H1 (cell line): ENCODE measurements around the gene ASXL1. TPM values are rescaled to one million over a fixed set of nuclear protein-coding genes. Genes with fewer than 3 reads are reported as not detected.

ENCODE experiments used
- BRCA1 ChIP-seq: IDR thresholded peaks from 2 replicates; pipeline ENCODE4 v1.6.1; 2012; ENCODE audit warnings: low read depth, low read length, improper control_type of control experiment
- CHD1 ChIP-seq: IDR thresholded peaks from 2 replicates; pipeline ENCODE4 v1.6.1; 2012; ENCODE audit warnings: low read depth, low read length, improper control_type of control experiment
- GABPA ChIP-seq: IDR thresholded peaks from 2 replicates; pipeline ENCODE4 v1.6.1; 2011; ENCODE audit warnings: mild to moderate bottlenecking, low read length, moderate library complexity, borderline replicate concordance; ENCODE audit not compliant: insufficient read depth
- MAFK ChIP-seq: IDR thresholded peaks from 2 replicates; pipeline ENCODE4 v1.6.1; 2012; ENCODE audit warnings: low read depth, mild to moderate bottlenecking, improper control_type of control experiment, low read length
- POLR2A ChIP-seq, 2 experiments: IDR thresholded peaks; 1 replicate in 1 of 2; 2 replicates in 1 of 2; pipeline ENCODE4 v1.6.1; 2011; ENCODE audit warnings: low read depth in 2 of 2, low read length in 2 of 2, mild to moderate bottlenecking in 2 of 2; ENCODE audit errors: control extremely low read depth in 1 of 2
- RAD21 ChIP-seq, 2 experiments: IDR thresholded peaks in 1 of 2; conservative IDR thresholded peaks in 1 of 2; 2 replicates each; pipeline ENCODE4 v1.6.1; 2011; ENCODE audit warnings: low read depth in 2 of 2, low read length in 2 of 2, improper control_type of control experiment in 1 of 2, inconsistent platforms in 1 of 2, mild to moderate bottlenecking in 1 of 2, moderate library complexity in 1 of 2
- SP1 ChIP-seq: IDR thresholded peaks from 2 replicates; pipeline ENCODE4 v1.6.1; 2011; ENCODE audit warnings: low read depth, low read length
- TBP ChIP-seq: IDR thresholded peaks from 2 replicates; pipeline ENCODE4 v1.6.1; 2011; ENCODE audit warnings: low read depth, low read length, improper control_type of control experiment
- polyA plus RNA-seq, 7 experiments: library from polyadenylated mRNA; depleted of rRNA in 3 of 7; stranded (reverse) in 5 of 7; unstranded in 2 of 7; fragments of >200 nt in 5 of 7; fragments of 200-250 nt in 2 of 7; gene quantifications; 1 replicate in 5 of 7; 2 replicates in 1 of 7; 4 replicates in 1 of 7; pipeline versions ENCODE4 v1.2.1 to v1.2.3, GENCODE V29; 2011 to 2013; ENCODE audit warnings: missing spikeins in 2 of 7, mixed read lengths in 2 of 7
- total RNA-seq: library from RNA; stranded (reverse); fragmentation: NEBNext Ultra II Directional; extraction: Animal tissue kit (Norgen Biotek cat#: 25700); gene quantifications from 2 replicates; pipeline ENCODE4 v1.2.1, GENCODE V29; 2021
- TF ChIP-seq, protein P1 (sequence below): IDR thresholded peaks from 2 replicates; pipeline ENCODE4 v1.6.1; 2012; ENCODE audit warnings: low read length, inconsistent platforms

Gene ASXL1
- total and polyA plus RNA-seq, 2 of the 8 experiments (the other 6 are each of a cell fraction or from before 2014, with no cell fraction given): 10.6 to 26.5 TPM

DNA sequence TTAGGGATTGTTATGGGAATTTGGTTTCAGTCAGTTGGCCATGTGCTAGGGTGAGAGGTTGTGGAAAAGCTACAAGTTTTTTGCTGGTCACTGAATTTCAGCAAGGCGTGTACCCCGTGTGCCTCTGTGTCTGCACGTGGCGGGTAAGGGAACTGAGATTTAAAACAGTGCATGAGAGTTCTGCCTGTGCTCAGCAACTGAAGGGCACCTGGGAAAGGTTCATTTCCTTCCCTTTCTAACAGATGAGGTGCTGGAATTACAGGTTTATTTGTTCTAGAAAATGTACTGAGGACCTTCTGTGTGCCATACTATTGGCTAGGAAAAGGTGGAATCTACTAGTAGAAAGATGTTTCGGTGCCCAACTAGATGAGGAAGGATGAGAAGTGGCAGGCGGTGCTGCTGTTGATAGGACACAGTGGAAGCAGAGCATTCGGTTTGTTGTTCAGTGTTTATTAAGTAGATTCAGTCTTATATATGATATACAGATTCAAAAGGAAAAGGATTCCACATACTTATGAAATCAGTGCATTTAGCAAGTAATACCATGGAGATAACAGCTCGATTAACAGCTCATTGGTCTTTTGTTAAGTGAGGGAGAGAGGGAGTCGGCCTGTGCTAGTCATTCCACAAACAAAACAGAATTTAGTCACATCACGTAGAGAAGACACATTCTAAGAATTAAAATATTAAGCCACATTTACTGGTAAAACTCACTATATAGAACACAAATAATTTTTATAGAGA lies 84.7 kb downstream of the ASXL1 start (continued):
- TF ChIP-seq, protein P1, sequence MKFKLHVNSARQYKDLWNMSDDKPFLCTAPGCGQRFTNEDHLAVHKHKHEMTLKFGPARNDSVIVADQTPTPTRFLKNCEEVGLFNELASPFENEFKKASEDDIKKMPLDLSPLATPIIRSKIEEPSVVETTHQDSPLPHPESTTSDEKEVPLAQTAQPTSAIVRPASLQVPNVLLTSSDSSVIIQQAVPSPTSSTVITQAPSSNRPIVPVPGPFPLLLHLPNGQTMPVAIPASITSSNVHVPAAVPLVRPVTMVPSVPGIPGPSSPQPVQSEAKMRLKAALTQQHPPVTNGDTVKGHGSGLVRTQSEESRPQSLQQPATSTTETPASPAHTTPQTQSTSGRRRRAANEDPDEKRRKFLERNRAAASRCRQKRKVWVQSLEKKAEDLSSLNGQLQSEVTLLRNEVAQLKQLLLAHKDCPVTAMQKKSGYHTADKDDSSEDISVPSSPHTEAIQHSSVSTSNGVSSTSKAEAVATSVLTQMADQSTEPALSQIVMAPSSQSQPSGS: no peak
- TF ChIP-seq TBP (no peak), BRCA1 (no peak), SP1 (no peak), MAFK (no peak), POLR2A (IDR thresholded peaks at IDR 0.05; ENCODE audit: control extremely low read depth in 1 of 2, low read depth in 2 of 2, low read length in 2 of 2) (no peak), RAD21 (IDR thresholded peaks at IDR 0.05 in 1 of 2, conservative IDR thresholded peaks at IDR 0.05 in 1 of 2; ENCODE audit: low read depth in 2 of 2, low read length in 2 of 2) (no peak), CHD1 (no peak), GABPA (no peak)
